Spleen (tissue), 7 donors: Measurements from ENCODE around the gene TRIM14.

Source experiments
- POLR2A ChIP-seq, 3 donors: fragments of 450-650 bp; IDR thresholded peaks; one replicate each; pipeline ENCODE4 v1.5.1; 2017; ENCODE audit warnings: antibody characterized with exemption in 3 of 3, mild to moderate bottlenecking in 1 of 3
- TF ChIP-seq, protein P1 (sequence below), 11 experiments: fragments of 200-600 bp in 7 of 11; fragments of 450-650 bp in 4 of 11; sonication (generic) in 4 of 11; IDR thresholded peaks in 8 of 11; conservative IDR thresholded peaks in 3 of 11; 1 replicate in 7 of 11; 2 replicates in 4 of 11; pipeline versions ENCODE4 v1.4.0 to v1.8.0; 2016 to 2021; ENCODE audit warnings: antibody characterized with exemption in 11 of 11, inconsistent platforms in 4 of 11, mild to moderate bottlenecking in 1 of 11
- donor health status: DM: no; HTN: no; CAD: no; lungs with moderate emphysema.
- donor health status: DM: no; HTN: no; CAD: no.
- donor health status: DM: no; HTN: no; CAD: no.

GRCh38 chr9:98039607-98040017 is 79.4 kb downstream of the TRIM14 start:
- TF ChIP-seq, protein P1, sequence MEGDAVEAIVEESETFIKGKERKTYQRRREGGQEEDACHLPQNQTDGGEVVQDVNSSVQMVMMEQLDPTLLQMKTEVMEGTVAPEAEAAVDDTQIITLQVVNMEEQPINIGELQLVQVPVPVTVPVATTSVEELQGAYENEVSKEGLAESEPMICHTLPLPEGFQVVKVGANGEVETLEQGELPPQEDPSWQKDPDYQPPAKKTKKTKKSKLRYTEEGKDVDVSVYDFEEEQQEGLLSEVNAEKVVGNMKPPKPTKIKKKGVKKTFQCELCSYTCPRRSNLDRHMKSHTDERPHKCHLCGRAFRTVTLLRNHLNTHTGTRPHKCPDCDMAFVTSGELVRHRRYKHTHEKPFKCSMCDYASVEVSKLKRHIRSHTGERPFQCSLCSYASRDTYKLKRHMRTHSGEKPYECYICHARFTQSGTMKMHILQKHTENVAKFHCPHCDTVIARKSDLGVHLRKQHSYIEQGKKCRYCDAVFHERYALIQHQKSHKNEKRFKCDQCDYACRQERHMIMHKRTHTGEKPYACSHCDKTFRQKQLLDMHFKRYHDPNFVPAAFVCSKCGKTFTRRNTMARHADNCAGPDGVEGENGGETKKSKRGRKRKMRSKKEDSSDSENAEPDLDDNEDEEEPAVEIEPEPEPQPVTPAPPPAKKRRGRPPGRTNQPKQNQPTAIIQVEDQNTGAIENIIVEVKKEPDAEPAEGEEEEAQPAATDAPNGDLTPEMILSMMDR (IDR thresholded peaks at IDR 0.05 in 8 of 11, conservative IDR thresholded peaks at IDR 0.05 in 3 of 11): no peak
- TF ChIP-seq POLR2A (IDR thresholded peaks at IDR 0.05): no peak
